Hematopoietic multipotent progenitor cell (in vitro differentiated cells): ENCODE measurements around the gene E2F4. TPM values are rescaled to one million over a fixed set of nuclear protein-coding genes. Genes with fewer than 3 reads are reported as not detected.

Experiments
- DNase-seq, 3 donors: peaks; one replicate each; pipeline ENCODE4 v3.0.0-alpha.2; 2011 to 2015; ENCODE audit warnings: low read depth in 2 of 3, low spot score in 2 of 3
- total RNA-seq: library from RNA; depleted of rRNA; stranded (reverse); fragments of >200 nt; gene quantifications from one replicate; pipeline ENCODE4 v1.2.3, GENCODE V29; 2012

The E2F4 gene
- total RNA-seq, 1 donor = 91.8 TPM

GRCh38 chr16:67190448-67191399, 1.2 kb upstream of the E2F4 start:
- no peak for DNase-seq

DNA sequence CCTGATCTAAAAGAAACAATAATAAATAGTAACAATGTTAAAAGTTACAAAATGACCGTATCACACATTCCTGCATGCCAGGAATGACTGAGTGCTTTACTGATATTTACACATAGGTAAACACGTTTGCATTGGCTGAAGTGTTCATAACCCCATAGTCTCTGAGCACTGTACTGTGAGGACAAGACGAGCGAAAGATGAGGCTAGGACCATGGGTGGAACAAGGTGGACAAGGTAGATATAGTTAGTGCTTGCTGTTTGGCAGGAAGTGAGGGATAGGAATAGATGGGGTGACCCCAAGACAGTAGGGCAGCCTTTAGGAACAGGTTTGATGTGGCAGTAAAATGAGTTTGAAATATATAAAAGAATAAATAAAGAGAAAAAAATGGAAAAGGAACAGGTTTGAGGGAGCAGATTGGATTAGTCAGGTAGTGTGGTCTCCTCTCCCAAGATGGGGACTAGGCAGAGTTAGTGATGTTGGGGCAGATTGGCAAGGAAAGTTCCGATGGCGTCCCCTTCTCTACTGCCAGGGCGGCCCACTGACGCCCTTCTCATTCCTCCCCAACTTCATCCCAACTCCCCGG, 452 bp upstream of the E2F4 start:
- no peak for DNase-seq

- DNase-seq = no peak
Observed at GRCh38 chr16:67192781-67193361, 916 bp downstream of the E2F4 start.

GRCh38 chr16:67193536-67193935, 1.6 kb downstream of the E2F4 start:
- DNase-seq = no peak

- no peak for DNase-seq
Observed at GRCh38 chr16:67194260-67194659, 2.3 kb downstream of the E2F4 start.

- DNase-seq = no peak
Observed at GRCh38 chr16:67195676-67196075, 3.7 kb downstream of the E2F4 start.

DNA sequence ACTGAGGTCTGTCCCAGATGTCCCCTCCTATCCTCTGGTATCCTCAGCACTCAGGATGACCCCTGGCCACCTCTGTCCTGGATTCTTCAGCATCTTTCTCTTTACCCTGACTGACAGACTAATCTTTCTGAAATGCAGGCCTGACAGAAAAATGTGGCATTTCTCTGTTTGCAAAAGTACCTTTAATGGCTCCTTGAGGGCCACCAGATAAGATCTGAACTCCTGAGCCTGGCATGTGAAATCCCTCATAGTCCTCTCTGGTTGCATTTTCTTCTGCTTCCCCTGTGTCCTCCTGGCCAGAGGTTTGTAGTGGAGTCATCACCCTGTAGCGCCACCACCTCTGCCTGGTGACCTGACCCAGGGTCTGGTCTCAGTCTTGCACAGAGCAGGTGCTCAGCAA, 4.9 kb downstream of the E2F4 start:
- DNase-seq = no peak

GRCh38 chr16:67197704-67198103, 5.7 kb downstream of the E2F4 start:
- no peak for DNase-seq

GRCh38 chr16:67198238-67198734, 6.3 kb downstream of the E2F4 start:
- DNase-seq = peak in 2 of 3 donors; percentile 53 to 70

- DNase-seq = peak in 1 of 3 donors; percentile 13
Observed at GRCh38 chr16:67199011-67199807, 7.3 kb downstream of the E2F4 start, which contains the start of gene ELMO3. Gene ELMO3, plus strand, starts transcription at chr16:67199131. Its CDS starts 196 bp downstream, at chr16:67199327.

DNA sequence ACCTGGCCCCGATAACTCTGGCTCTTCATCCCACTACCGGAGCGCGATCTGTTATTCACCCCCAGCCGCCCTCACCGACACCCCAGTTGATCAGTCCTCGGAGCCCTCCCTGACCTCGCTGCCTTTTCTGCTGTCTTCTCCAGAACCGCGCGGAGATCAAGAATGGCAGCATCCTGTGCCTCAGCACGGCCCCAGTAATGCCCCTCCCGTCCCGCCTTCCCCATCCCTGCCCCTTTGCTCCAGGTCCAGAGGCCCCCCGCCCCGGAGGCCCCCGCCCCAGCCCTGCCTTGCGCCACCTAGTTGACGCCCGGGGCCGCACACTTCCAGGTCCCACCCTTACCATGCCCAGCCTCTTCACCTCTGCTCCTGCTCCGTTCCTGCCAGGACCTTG, 7.8 kb downstream of the E2F4 start:
- DNase-seq = no peak

DNA sequence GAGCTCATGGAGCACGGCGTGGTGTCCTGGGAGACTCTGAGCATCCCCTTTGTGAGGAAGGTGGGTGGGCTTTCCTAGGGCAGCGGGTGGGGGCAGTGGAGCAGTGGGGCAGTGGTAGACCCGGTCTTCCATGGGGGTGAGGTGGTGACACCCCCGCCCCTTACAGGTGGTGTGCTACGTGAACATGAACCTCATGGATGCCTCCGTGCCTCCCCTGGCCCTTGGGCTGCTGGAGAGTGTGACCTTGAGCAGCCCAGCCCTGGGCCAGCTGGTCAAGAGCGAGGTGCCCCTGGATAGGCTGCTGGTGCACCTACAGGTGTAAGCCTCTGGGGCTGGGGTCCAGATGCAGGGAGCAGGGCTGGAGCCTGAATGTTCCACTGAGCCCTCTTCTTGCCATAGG, 8.5 kb downstream of the E2F4 start:
- DNase-seq = no peak

- no peak for DNase-seq
Observed at GRCh38 chr16:67201411-67202345, 9.7 kb downstream of the E2F4 start.

GRCh38 chr16:67202426-67202825, 10.5 kb downstream of the E2F4 start:
- no peak for DNase-seq

- no peak for DNase-seq
Observed at GRCh38 chr16:67202956-67203493, 11.1 kb downstream of the E2F4 start.

DNA sequence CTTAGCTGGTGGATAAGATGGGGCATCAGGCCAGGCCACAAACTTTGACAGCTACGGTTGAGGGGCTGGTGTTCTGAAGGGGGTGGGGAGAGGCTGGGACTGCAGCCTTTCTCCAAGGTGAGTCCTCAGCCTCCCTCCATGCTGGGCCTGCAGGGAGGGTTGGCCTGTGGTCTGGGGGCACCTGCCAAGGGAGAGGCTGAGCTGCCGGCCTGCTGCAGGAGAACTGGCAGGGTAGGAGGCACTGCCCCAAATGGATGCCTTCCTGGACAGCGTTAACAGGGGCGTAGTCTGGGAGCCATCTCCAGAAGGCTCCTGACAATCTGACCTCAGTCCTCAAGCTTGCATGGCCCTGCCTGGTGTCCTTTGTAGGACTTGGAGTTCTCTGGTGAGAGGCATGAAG, 12.1 kb downstream of the E2F4 start:
- DNase-seq = no peak

- no peak for DNase-seq
Observed at GRCh38 chr16:67206129-67206837, 14.3 kb downstream of the E2F4 start.

DNA sequence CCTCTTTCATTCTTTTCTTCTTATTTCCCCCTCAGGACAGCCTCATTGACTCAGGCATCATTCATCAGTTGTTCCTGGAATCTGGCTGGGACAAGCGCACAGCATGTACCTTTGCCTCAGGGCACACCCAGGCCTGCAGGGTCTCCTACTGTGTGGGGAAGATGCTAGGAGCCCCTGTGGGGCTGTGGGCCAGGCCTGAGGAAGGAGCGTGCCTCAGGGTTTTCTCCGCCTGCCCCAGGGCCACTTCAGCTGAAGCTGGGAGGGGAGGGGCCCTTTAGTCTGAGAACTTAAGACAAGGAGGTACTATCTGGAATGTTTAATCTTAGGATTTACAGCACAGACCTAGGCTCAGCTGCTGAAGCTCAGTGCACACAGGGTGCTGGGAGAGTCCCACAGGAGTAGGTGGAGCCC, 14.9 kb downstream of the E2F4 start:
- no peak for DNase-seq
